Endodermal cell (in vitro differentiated cells): Measurements from ENCODE around the gene SLC35G3. TPM values are rescaled to one million over a fixed set of nuclear protein-coding genes. Genes with fewer than 3 reads are reported as not detected.

Experiments used
- DNase-seq: peaks from one replicate; pipeline ENCODE4 v3.0.0-alpha.2; 2017
- H3K27ac ChIP-seq: 2 replicates; pipeline ENCODE4 v1.5.1; 2013; ENCODE audit warnings: mild to moderate bottlenecking, low read depth, low read length, moderate library complexity
- H3K27me3 ChIP-seq: 2 replicates; pipeline ENCODE4 v1.6.1; 2013; ENCODE audit warnings: mild to moderate bottlenecking, low read length, moderate library complexity; ENCODE audit not compliant: insufficient read depth, control insufficient read depth, poor library complexity, severe bottlenecking
- H3K36me3 ChIP-seq: 2 replicates; pipeline ENCODE4 v1.7.0; 2013; ENCODE audit warnings: mild to moderate bottlenecking, low read length, moderate library complexity; ENCODE audit not compliant: control insufficient read depth, insufficient read depth
- H3K4me1 ChIP-seq: one replicate; pipeline ENCODE4 v1.7.0; 2013; ENCODE audit warnings: low read length; ENCODE audit not compliant: control insufficient read depth, insufficient read depth
- H3K4me3 ChIP-seq: 2 replicates; pipeline ENCODE4 v1.5.1; 2013; ENCODE audit warnings: mild to moderate bottlenecking, low read length, moderate library complexity
- H3K9ac ChIP-seq: 2 replicates; pipeline ENCODE4 v1.6.1; 2013; ENCODE audit warnings: mild to moderate bottlenecking, low read length, moderate library complexity; ENCODE audit not compliant: poor library complexity, severe bottlenecking; ENCODE audit errors: extremely low read depth
- H3K9me3 ChIP-seq: 2 replicates; pipeline ENCODE4 v1.6.1; 2013; ENCODE audit warnings: mild to moderate bottlenecking, low read length, moderate library complexity; ENCODE audit not compliant: control insufficient read depth
- H3K27ac Mint-ChIP-seq: 2 replicates; pipeline ENCODE4 v1.8.0; 2020; ENCODE audit warnings: mixed read lengths
- H3K27me3 Mint-ChIP-seq: 2 replicates; pipeline ENCODE4 v1.8.0; 2021; ENCODE audit warnings: mild to moderate bottlenecking, mixed read lengths; ENCODE audit not compliant: insufficient read depth
- H3K36me3 Mint-ChIP-seq: 2 replicates; pipeline ENCODE4 v1.8.0; 2020; ENCODE audit warnings: low read depth, mixed read lengths
- H3K4me1 Mint-ChIP-seq: 2 replicates; pipeline ENCODE4 v1.8.0; 2020; ENCODE audit warnings: mixed read lengths
- H3K4me3 Mint-ChIP-seq: 2 replicates; pipeline ENCODE4 v1.8.0; 2020; ENCODE audit warnings: mild to moderate bottlenecking, moderate library complexity, mixed read lengths
- H3K9me3 Mint-ChIP-seq: 2 replicates; pipeline ENCODE4 v1.8.0; 2020; ENCODE audit warnings: mild to moderate bottlenecking, mixed read lengths
- CTCF ChIP-seq: fragments of 200-600 bp; sonication (generic); conservative IDR thresholded peaks from 2 replicates; pipeline ENCODE4 v1.5.0; 2021; ENCODE audit warnings: antibody characterized with exemption, mild to moderate bottlenecking
- WGBS, 2 experiments: methylation state at CpG; one replicate each; pipeline versions ENCODE4 v1.1.5 to v1.1.7; 2013; ENCODE audit warnings: missing lambda C conversion rate in 2 of 2, mixed read lengths in 1 of 2; ENCODE audit not compliant: insufficient coverage in 1 of 2, insufficient read length in 1 of 2; 5-methylcytosine and 5-hydroxymethylcytosine counted together
- total RNA-seq, 2 donors: library from RNA; stranded (reverse); fragmentation: NEBNext Ultra II Directional in 1 of 2; extraction: Animal tissue kit (Norgen Biotek cat#: 25700) in 1 of 2; gene quantifications; 2 replicates in 1 of 2; 3 replicates in 1 of 2; pipeline ENCODE4 v1.2.1, GENCODE V29; 2021

Gene SLC35G3
- total RNA-seq, 2 donors from 2014 or later, result not detected

- Histone ChIP-seq H3K27ac (no peak overlapping the region), H3K9me3 (no peaks in the 10 kb centered on the region), H3K4me3 (no peak overlapping the region), H3K9ac (no peak overlapping the region), H3K36me3 (no peaks in the 10 kb centered on the region), H3K4me1 (no peaks in the 10 kb centered on the region), H3K27me3 (peaks cover 8% of the 10 kb centered on the region)
- Mint-ChIP-seq H3K9me3 (peaks cover 2% of the 10 kb centered on the region), H3K27ac (no peak overlapping the region), H3K36me3 (no peaks in the 10 kb centered on the region), H3K4me1 (no peaks in the 10 kb centered on the region), H3K27me3 (peaks cover 4% of the 10 kb centered on the region), H3K4me3 (no peak overlapping the region)
- 88 to 100% methylated on average over 2 of the region's 2 CpGs for WGBS, 2 experiments
- no peak for TF ChIP-seq CTCF
- no peak for DNase-seq
These were observed 6.7 kb downstream of the SLC35G3 start for GRCh38 chr17:35187481-35187880.

DNA sequence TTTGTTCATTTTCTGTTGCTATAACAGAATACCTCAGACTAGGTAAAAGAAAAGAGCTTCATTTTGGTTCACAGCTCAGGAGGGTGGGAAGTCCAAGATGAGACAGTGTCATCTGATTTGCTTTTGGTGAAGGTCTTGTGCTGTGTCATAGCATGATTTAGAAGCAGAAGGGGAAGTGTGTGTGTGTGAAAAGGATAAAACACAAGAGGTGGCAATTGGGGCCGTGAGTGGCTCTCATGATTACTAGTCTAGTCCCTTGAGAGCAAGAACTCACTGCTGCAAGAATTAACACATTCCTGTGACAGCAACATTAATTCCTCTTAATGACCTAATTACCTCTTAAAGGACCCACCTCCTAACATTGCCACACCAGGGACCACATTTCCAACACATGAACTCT, 8.3 kb downstream of the SLC35G3 start:
- peaks cover 2% of the 10 kb centered on the region for H3K9me3 Mint-ChIP-seq
- Histone ChIP-seq H3K4me1 (no peaks in the 10 kb centered on the region), H3K36me3 (no peaks in the 10 kb centered on the region), H3K27me3 (peaks cover 8% of the 10 kb centered on the region), H3K9ac (no peak overlapping the region), H3K4me3 (no peak overlapping the region), H3K27ac (no peak overlapping the region), H3K9me3 (no peaks in the 10 kb centered on the region)
- H3K4me1 Mint-ChIP-seq, result no peaks in the 10 kb centered on the region
- 92% methylated on average over 1 of the region's 1 CpG; no CpG with 5 or more reads in 1 of the 2 experiments for WGBS, 2 experiments
- no peak overlapping the region for H3K27ac Mint-ChIP-seq
- no peaks in the 10 kb centered on the region for H3K36me3 Mint-ChIP-seq
- no peak for DNase-seq
- peaks cover 6% of the 10 kb centered on the region for H3K27me3 Mint-ChIP-seq
- no peak for TF ChIP-seq CTCF
- no peak overlapping the region for H3K4me3 Mint-ChIP-seq

GRCh38 chr17:35184274-35184673, 9.9 kb downstream of the SLC35G3 start:
- Histone ChIP-seq H3K36me3 (no peaks in the 10 kb centered on the region), H3K9ac (no peak overlapping the region), H3K4me1 (no peaks in the 10 kb centered on the region), H3K4me3 (no peak overlapping the region), H3K9me3 (no peaks in the 10 kb centered on the region), H3K27ac (no peak overlapping the region), H3K27me3 (peaks cover 8% of the 10 kb centered on the region)
- 43 to 75% methylated on average over 2 of the region's 3 CpGs for WGBS, 2 experiments
- H3K9me3 Mint-ChIP-seq, result no peaks in the 10 kb centered on the region
- peak; percentile 52 for TF ChIP-seq CTCF
- H3K27ac Mint-ChIP-seq, result no peak overlapping the region
- DNase-seq, result no peak
- no peaks in the 10 kb centered on the region for H3K36me3 Mint-ChIP-seq
- no peaks in the 10 kb centered on the region for H3K4me1 Mint-ChIP-seq
- no peak overlapping the region for H3K4me3 Mint-ChIP-seq
- peaks cover 6% of the 10 kb centered on the region for H3K27me3 Mint-ChIP-seq
